GM19238 (cell line): ENCODE measurements around the gene CMTM3.
"Not testable (repeated sequence)": the region's sequence is repeated elsewhere in the genome, so short reads cannot be mapped to it uniquely, and the experiment has no call there.

ENCODE experiments used
- DNase-seq: peaks from one replicate; pipeline ENCODE4 v3.0.0; 2011; ENCODE audit warnings: low spot score; ENCODE audit not compliant: insufficient read length

Gene CMTM3

GRCh38 chr16:66660422-66661209 is 56.1 kb downstream of the CMTM3 start:
- no peak for DNase-seq

- DNase-seq: no peak
These were observed 56.7 kb downstream of the CMTM3 start for GRCh38 chr16:66661210-66661560.

GRCh38 chr16:66661671-66662346 is 57.3 kb downstream of the CMTM3 start:
- not testable (repeated sequence) for DNase-seq

- no peak for DNase-seq
These were observed 58.1 kb downstream of the CMTM3 start for GRCh38 chr16:66662445-66663194.
